Eye (tissue), 1 donor: ENCODE measurements around the gene SLC13A2.

Experiments
- DNase-seq: peaks from one replicate; pipeline ENCODE4 v3.0.0-alpha.2; 2015

The SLC13A2 gene

GRCh38 chr17:28540231-28540630 is 66.8 kb downstream of the SLC13A2 start:
- no peak for DNase-seq

GRCh38 chr17:28541439-28541838 is 68.0 kb downstream of the SLC13A2 start:
- DNase-seq = no peak

GRCh38 chr17:28544402-28545140 is 71.1 kb downstream of the SLC13A2 start:
- no peak for DNase-seq

GRCh38 chr17:28545141-28545503 is 71.7 kb downstream of the SLC13A2 start:
- DNase-seq = no peak

GRCh38 chr17:28545787-28546415 is 72.5 kb downstream of the SLC13A2 start:
- DNase-seq = no peak

- no peak for DNase-seq
Measured at GRCh38 chr17:28547096-28547622, 73.7 kb downstream of the SLC13A2 start.
